HG03565 (cell line): ENCODE results near the gene SPTLC1.
"Not testable (repeated sequence)": the region's sequence is repeated elsewhere in the genome, so short reads cannot be mapped to it uniquely, and the experiment has no call there.

Experiments used
- ATAC-seq: cut with Tn5 transposase; IDR thresholded peaks from one replicate; pipeline ENCODE4 v1.9.1; 2021; ENCODE audit warnings: mild to moderate bottlenecking, moderate library complexity; ENCODE audit not compliant: unreplicated experiment

The SPTLC1 gene

DNA sequence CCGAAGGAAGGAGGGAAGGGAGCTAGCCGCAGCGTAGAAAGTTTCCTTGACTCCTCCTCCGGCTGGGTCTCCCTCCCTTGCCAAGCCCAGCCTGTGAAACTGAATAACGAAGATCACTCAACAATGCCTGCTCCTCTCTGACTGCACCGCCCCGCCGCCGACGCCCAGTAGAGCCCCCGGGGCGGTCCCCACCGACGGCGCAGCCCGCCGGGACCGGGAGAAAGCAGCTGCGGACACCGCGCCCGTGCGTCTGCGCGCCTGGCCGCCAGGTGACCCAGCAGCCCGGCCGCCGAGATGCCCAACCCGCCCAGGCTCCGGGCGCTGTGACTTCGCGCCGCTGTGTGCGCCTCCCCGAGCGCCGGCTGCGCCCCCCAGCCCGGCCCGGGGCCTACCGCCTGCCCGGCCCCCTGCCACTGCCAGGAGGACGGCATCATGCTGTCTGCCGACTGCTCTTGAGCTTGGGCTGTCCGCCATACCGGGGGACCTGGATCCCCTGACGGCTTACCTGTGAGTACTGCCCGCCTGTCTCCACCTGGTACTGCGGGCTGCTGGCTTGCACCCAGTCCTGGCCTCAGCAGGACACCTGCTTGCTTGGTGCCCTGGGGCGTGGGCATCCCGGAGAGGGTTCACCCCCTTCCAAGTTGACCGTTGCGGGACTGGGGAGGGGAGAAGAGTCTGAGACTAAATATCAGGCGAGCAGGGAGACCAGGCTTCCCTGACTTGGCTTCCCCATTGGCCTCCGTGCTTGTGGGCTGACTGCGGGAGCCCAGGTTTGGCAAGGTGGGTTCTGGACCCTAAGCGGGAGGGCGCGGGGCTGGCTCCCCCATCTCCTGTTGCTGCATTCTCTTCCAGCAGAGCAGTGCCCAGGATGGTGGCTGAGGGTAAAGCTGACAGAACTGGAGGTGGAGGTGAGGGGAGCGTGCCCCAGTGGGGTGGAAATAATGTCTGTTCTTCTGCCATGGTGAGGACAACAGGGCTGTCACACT lies 26.2 kb upstream of the SPTLC1 start:
- no peak for ATAC-seq

GRCh38 chr9:92140754-92141143 lies 25.5 kb upstream of the SPTLC1 start:
- no peak for ATAC-seq

- ATAC-seq = peak; percentile 57
Observed at GRCh38 chr9:92140074-92140753, 25.0 kb upstream of the SPTLC1 start.

- ATAC-seq = not testable (repeated sequence)
Observed at GRCh38 chr9:92138960-92139540, 23.8 kb upstream of the SPTLC1 start.

DNA sequence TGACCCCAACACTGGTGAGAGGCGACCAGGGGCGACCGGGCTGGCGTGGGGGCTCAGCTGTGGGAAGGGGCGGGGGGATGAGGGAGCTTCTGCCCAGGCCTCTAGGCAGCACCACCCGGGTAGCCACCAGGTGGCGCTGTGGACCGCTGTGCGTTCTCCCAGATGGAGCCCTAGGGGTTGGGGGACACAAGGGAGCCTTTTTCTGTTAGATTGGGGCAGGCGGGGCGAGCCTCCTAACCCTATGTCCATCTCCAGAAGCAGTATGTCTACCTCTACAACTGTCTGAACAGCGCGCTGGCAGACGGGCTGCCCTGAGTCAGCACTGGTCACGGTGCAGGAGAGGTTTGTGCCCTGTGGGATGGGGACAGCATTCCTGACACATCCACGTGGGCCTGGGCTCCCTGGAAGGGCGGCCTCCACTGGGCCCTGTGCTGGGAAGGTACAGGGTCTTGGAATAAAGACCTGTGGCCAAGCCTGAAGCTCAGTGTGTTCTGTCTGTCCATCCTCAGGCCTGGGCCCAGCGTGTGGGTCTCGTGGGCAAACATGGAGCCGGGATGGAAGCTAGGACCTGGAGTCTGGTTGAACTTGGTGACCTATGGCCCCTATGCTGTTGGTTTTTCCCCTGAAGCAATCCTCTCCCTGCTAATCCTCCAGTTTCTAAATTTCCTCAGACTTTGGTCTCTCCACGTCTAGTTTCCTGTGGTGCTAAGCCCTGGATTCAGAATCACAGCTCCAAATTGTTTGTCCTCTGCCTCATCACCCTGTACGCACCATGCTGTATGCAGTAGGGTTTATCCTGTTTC lies 23.1 kb upstream of the SPTLC1 start:
- no peak for ATAC-seq

GRCh38 chr9:92136184-92136858 lies 21.1 kb upstream of the SPTLC1 start:
- ATAC-seq = no peak

DNA sequence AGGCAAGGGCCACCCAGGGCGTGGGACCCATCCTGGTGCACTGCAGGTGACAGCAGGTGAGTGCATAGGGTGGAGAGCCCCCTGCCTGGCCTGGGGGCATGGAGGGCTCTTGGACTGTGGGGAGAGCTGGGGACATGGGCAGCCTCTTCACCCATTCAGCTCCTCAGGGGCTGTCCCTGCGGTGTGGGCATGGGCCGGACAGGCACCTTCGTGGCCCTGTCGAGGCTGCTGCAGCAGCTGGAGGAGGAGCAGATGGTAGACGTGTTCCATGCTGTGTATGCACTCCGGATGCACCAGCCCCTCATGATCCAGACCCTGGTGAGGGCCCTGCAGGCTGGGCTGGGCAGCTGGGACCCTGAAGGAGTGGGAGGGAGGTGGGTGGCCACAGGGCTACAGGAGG lies 20.4 kb upstream of the SPTLC1 start:
- ATAC-seq = no peak

GRCh38 chr9:92133949-92134604 lies 18.9 kb upstream of the SPTLC1 start:
- no peak for ATAC-seq

- not testable (repeated sequence) for ATAC-seq
Observed at GRCh38 chr9:92132913-92133312, 17.7 kb upstream of the SPTLC1 start.

DNA sequence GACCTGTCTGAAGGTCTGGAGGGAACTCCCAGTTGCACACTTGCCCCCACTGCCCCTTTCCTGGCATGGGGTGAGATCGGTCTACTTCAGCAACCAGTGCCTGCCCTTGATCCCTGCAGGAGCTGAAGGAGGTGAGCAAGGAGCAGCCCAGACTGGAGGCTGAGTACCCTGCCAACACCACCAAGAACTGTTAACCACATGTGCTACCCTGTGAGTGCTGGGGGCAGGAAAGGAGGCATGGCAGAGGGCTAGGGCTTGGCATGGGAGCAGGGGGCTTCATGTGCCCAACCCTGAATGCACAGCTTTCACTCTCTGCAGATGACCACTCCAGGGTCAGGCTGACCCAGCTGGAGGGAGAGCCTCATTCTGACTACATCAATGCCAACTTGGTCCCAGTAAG lies 17.3 kb upstream of the SPTLC1 start:
- ATAC-seq = no peak

DNA sequence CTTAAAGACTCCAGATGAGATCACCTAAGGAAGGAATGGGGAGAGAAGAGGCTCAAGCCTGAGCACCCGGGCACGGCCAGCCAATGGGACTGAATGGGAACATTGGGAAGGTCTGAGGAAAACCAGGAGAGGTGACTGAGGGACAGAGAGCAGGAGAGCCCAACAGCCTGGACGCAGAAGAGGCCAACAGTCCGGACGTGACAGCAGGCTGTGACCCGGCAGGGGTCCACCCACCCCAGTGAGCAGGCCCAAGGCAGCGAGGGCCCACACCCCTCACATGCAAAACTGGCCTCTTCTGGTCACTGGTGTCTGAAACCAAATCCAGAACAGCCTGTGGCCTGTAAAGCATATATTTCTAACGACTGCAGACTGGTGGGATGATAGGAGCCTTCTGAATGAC lies 7.6 kb upstream of the SPTLC1 start:
- ATAC-seq = no peak

DNA sequence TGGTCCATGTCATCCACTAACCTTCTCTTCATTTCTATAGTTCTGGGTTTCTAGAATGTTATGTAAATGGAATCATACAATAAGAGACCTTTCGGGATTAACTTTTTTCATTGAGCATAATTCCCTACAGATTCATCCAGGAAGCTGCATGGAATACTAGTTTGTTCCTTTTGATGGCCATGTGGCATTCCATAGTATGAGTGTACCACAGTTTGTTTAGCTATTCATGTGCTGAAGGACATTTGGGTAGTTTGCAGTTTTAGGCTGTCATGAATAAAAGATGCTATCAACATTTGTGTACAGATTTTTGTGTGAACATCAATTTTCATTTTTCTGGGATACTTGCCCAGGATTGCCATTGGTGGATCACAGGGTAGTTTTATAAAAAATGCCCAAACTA lies 6.8 kb upstream of the SPTLC1 start:
- ATAC-seq = no peak

DNA sequence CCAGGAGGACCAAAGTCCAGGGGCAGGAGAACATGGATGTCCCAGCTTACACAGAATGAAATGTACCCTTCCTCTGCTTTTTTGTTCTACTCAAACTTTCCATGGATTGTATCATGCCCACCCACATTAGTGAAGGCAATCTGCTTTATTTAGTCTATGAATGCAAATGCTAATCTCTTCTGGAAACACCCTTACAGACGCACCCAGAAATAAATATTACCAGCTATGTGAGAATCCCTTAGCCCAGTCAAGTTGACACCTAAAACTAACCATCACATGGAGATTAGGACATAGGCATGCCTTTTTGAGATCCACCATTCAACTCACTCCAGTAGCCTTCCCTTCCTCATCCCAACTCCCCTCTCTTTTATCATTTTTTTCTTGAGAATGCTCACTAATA lies 6.1 kb upstream of the SPTLC1 start:
- no peak for ATAC-seq

GRCh38 chr9:92120138-92120537 lies 4.9 kb upstream of the SPTLC1 start:
- no peak for ATAC-seq

GRCh38 chr9:92119586-92119985 lies 4.4 kb upstream of the SPTLC1 start:
- ATAC-seq = no peak

DNA sequence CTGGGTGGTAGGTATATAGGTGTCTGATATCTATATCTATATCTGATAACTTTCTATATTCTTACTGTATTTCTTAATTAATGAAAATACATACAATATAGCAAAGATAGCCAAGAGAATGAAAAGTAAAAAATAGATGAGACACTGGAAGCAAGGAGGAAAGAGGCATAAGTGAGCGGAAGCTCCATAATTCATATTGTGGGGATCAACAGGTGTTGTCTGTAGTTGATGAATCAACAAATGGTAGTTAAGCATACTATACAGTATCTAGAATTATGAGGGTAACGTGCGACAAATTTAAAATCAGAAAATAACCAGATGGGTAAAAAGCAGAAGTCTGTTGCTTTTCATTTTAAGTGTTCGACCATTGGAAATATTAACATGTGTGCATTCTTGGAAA lies 7.1 kb downstream of the SPTLC1 start:
- no peak for ATAC-seq

GRCh38 chr9:92105446-92106225 lies 9.6 kb downstream of the SPTLC1 start:
- not testable (repeated sequence) for ATAC-seq

DNA sequence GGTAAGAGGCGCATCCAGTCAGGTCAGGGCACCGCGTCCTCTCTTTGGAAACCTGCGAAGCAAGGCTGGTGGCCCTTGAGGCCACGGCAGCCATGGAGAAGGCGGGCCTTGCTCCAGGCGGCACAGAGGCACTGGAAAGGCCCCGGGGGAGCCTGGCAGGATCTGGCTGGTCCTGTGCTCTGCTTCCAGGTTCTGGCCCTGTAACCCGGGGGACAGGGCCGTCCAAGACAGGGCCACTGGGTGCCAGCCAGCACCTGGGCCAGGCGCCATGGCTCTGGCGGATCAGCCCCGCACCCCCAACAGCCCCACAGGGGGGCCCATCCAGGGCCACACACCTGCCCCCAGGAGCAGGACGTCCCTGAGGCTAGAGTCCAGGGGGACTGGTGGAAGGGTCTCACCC lies 11.6 kb downstream of the SPTLC1 start:
- ATAC-seq = not testable (repeated sequence)
